Colonic mucosa (tissue), 4 donors: ENCODE results near the gene SIRT7. TPM values are rescaled to one million over a fixed set of nuclear protein-coding genes. Genes with fewer than 3 reads are reported as not detected.

ENCODE experiments used
- DNase-seq: peaks from one replicate; pipeline ENCODE4 v3.0.0-alpha.2; 2020
- H3K27ac ChIP-seq: fragments of 200-600 bp; one replicate; pipeline ENCODE4 v1.8.0; 2021
- H3K27me3 ChIP-seq: fragments of 200-600 bp; one replicate; pipeline ENCODE4 v1.8.0; 2021
- H3K36me3 ChIP-seq: fragments of 200-600 bp; one replicate; pipeline ENCODE4 v1.8.0; 2021
- H3K4me1 ChIP-seq: fragments of 200-600 bp; one replicate; pipeline ENCODE4 v1.8.0; 2021; ENCODE audit warnings: mild to moderate bottlenecking
- H3K4me3 ChIP-seq: fragments of 200-600 bp; one replicate; pipeline ENCODE4 v1.8.0; 2021
- H3K9ac ChIP-seq, 2 donors: one replicate each; pipeline ENCODE4 v1.7.0; 2013; ENCODE audit warnings: control low read depth in 2 of 2, low read depth in 2 of 2, low read length in 2 of 2
- H3K9me3 ChIP-seq: fragments of 200-600 bp; one replicate; pipeline ENCODE4 v1.8.0; 2021
- intact Hi-C: fragments of 100-400 bp; cut with DNase I; formaldehyde crosslinking; loops from one replicate; pipeline ENCODE4 v1.14.1; 2022
- total RNA-seq, 2 donors: library from RNA; stranded (reverse); fragmentation: NEBNext Ultra II Directional in 1 of 2; extraction: Animal tissue kit (Norgen Biotek cat#: 25700) in 1 of 2; gene quantifications; one replicate each; pipeline ENCODE4 v1.2.1, GENCODE V29; 2021
- TF ChIP-seq, protein P1 (sequence below): fragments of 200-600 bp; IDR thresholded peaks from one replicate; pipeline ENCODE4 v1.8.0; 2022; ENCODE audit warnings: antibody characterized with exemption, mild to moderate bottlenecking
- donor health status: healthy.
- donor health status: DM: no; HTN: no; CAD: no.
- donor health status: DM: no; HTN: no; CAD: no.

The SIRT7 gene
- total RNA-seq, 2 donors from 2014 or later: 43.3 to 81.9 TPM

DNA sequence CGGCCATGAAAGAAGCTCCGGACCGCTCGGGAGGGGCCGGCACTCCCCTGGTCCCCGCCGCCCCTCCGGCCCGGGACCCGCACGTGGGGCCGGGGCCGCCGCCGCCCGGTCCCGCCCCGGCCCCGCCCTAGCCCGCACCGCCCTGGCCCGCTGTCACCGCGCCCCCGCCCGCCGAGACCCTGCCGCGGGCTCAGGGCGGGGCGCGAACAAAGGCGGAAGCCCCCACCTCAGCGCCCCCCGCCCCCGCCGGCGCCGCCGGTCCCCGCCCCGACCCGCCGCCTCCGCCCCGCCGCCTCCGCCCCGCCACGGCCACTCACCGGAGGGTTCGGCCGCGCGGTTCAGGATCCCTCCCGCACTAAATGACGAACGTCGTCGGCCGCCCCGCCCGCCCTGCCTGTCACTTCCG lies 47.0 kb downstream of the SIRT7 start, which contains the start of gene ARHGDIA:
ARHGDIA (minus strand) TSS at position 357 of the 406 bp plus-strand sequence. CDS start 1,407 bp downstream, outside the sequence.
- no peak for DNase-seq
- H3K9me3 ChIP-seq: no peaks in the 10 kb centered on the region
- H3K9ac ChIP-seq: peak within 1 kb of the TSS; percentile 99 to 100
- H3K27me3 ChIP-seq: no peaks in the 10 kb centered on the region
- intact Hi-C loops: no loop called here
- peak within 1 kb of the TSS; percentile 99 for H3K27ac ChIP-seq
- peak within 1 kb of the TSS; percentile 98 for H3K4me3 ChIP-seq
- H3K4me1 ChIP-seq: peaks cover 30% of the 10 kb centered on the region
- H3K36me3 ChIP-seq: no peaks in the 10 kb centered on the region
- TF ChIP-seq, protein P1, sequence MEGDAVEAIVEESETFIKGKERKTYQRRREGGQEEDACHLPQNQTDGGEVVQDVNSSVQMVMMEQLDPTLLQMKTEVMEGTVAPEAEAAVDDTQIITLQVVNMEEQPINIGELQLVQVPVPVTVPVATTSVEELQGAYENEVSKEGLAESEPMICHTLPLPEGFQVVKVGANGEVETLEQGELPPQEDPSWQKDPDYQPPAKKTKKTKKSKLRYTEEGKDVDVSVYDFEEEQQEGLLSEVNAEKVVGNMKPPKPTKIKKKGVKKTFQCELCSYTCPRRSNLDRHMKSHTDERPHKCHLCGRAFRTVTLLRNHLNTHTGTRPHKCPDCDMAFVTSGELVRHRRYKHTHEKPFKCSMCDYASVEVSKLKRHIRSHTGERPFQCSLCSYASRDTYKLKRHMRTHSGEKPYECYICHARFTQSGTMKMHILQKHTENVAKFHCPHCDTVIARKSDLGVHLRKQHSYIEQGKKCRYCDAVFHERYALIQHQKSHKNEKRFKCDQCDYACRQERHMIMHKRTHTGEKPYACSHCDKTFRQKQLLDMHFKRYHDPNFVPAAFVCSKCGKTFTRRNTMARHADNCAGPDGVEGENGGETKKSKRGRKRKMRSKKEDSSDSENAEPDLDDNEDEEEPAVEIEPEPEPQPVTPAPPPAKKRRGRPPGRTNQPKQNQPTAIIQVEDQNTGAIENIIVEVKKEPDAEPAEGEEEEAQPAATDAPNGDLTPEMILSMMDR: no peak

GRCh38 chr17:81870131-81870980 lies 47.6 kb downstream of the SIRT7 start:
- TF ChIP-seq, protein P1: no peak
- peak; percentile 41 for DNase-seq
- Histone ChIP-seq H3K27me3 (no peaks in the 10 kb centered on the region), H3K36me3 (no peaks in the 10 kb centered on the region), H3K4me1 (peaks cover 36% of the 10 kb centered on the region), H3K4me3 (peak overlapping the region; percentile 88), H3K9ac (peak overlapping the region; percentile 99 to 100), H3K27ac (peak overlapping the region; percentile 99), H3K9me3 (no peaks in the 10 kb centered on the region)
- intact Hi-C loops: no loop called here

- Histone ChIP-seq H3K9me3 (no peaks in the 10 kb centered on the region), H3K36me3 (no peaks in the 10 kb centered on the region), H3K9ac (peak overlapping the region; percentile 99 to 100), H3K4me3 (peak overlapping the region; percentile 88), H3K4me1 (peaks cover 41% of the 10 kb centered on the region), H3K27me3 (no peaks in the 10 kb centered on the region), H3K27ac (peak overlapping the region; percentile 99)
- intact Hi-C loops: no loop called here
- DNase-seq: peak; percentile 45
- TF ChIP-seq, protein P1: peak; percentile 88
These were observed 48.5 kb downstream of the SIRT7 start for GRCh38 chr17:81869221-81870130.

GRCh38 chr17:81868674-81869220 lies 49.2 kb downstream of the SIRT7 start:
- no peak for DNase-seq
- TF ChIP-seq, protein P1: no peak
- intact Hi-C loops: no loop called here
- Histone ChIP-seq H3K9ac (peak overlapping the region in 1 of 2 donors; percentile 99), H3K27me3 (no peaks in the 10 kb centered on the region), H3K36me3 (no peaks in the 10 kb centered on the region), H3K27ac (peak overlapping the region; percentile 80), H3K9me3 (no peaks in the 10 kb centered on the region), H3K4me3 (no peak overlapping the region), H3K4me1 (peaks cover 41% of the 10 kb centered on the region)
